Measurements from ENCODE around the gene MDM4. TPM values are rescaled to one million over a fixed set of nuclear protein-coding genes. Genes with fewer than 3 reads are reported as not detected.
A peak's percentile ranks its signal among the peaks of the same experiment; 100 is the strongest.

MDM4 gene
- total RNA-seq, 4 donors from 2014 or later = 72.3 to 177 (median 102) TPM

- Histone ChIP-seq H3K4me1 (no peaks in the 10 kb centered on the region), H3K27me3 (no peaks in the 10 kb centered on the region), H3K9me3 (no peaks in the 10 kb centered on the region), H3K4me3 (replicated peaks in 1 of 3) (no peak overlapping the region), H3K36me3 (no peaks in the 10 kb centered on the region), H3K27ac (no peak overlapping the region)
- intact Hi-C loops (cut with DNase I) = no loop called here
- DNase-seq = no peak
- TF ChIP-seq CTCF (IDR thresholded peaks at IDR 0.05) (no peak), POLR2A (IDR thresholded peaks at IDR 0.05) (no peak)
- 65 to 67% methylated on average over 6 of the region's 6 CpGs for WGBS, 2 donors
These were observed 85.9 kb downstream of the MDM4 start for GRCh38 chr1:204602111-204602579.

- no peaks in the 10 kb centered on the region for H3K27me3 ChIP-seq
- no peak overlapping the region for H3K27ac ChIP-seq
- WGBS, 2 donors = 80 to 86% methylated on average over 6 of the region's 6 CpGs
- no peak for DNase-seq
- intact Hi-C loops (cut with DNase I) = no loop called here
- no peak overlapping the region for H3K4me3 ChIP-seq (replicated peaks in 1 of 3)
- no peaks in the 10 kb centered on the region for H3K9me3 ChIP-seq
- no peaks in the 10 kb centered on the region for H3K4me1 ChIP-seq
- no peaks in the 10 kb centered on the region for H3K36me3 ChIP-seq
- TF ChIP-seq POLR2A (IDR thresholded peaks at IDR 0.05) = no peak
- TF ChIP-seq CTCF (IDR thresholded peaks at IDR 0.05) = no peak
These were observed 86.8 kb downstream of the MDM4 start for GRCh38 chr1:204602871-204603542.

- Histone ChIP-seq H3K9me3 (no peaks in the 10 kb centered on the region), H3K27ac (no peak overlapping the region), H3K27me3 (no peaks in the 10 kb centered on the region), H3K4me3 (replicated peaks in 1 of 3) (no peak overlapping the region), H3K4me1 (no peaks in the 10 kb centered on the region), H3K36me3 (no peaks in the 10 kb centered on the region)
- intact Hi-C loops (cut with DNase I) = no loop called here
- DNase-seq = no peak
- TF ChIP-seq POLR2A (IDR thresholded peaks at IDR 0.05) (no peak), CTCF (IDR thresholded peaks at IDR 0.05) (no peak)
- 73 to 79% methylated on average over 5 to 7 of the region's 7 CpGs for WGBS, 2 donors
These were observed 89.6 kb downstream of the MDM4 start for GRCh38 chr1:204605791-204606190.

Small RNA genes within 50 kb of the gene (small RNA-seq; reads per million reads assigned to genes)
- gene RNA5SP74 = 82.8 reads per million, percentile 96 among the genes with 10 or more reads in this experiment

Other genes starting within 250 kb of the MDM4 start
- gene PLEKHA6, start 156.5 kb upstream of the MDM4 start, total RNA-seq = 1 to 10 TPM; 2.9 to 8.9 (median 4.0) TPM
- 10 to 100 TPM; 63.0 to 89.8 (median 66.2) TPM for gene PPP1R15B, start 104.6 kb upstream of the MDM4 start, total RNA-seq
- 10 to 100 TPM; 19.9 to 36.9 (median 27.2) TPM for gene PIK3C2B, start 21.6 kb upstream of the MDM4 start, total RNA-seq
- gene LRRN2, start 169.3 kb downstream of the MDM4 start, total RNA-seq = 1 to 10 TPM; 2.0 to 8.6 (median 3.9) TPM